ENCODE data around the gene ZNF407.
"Not testable (repeated sequence)": the region's sequence is repeated elsewhere in the genome, so short reads cannot be mapped to it uniquely, and the experiment has no call there.

ZNF407 gene

GRCh38 chr18:74933930-74934329, 336.3 kb downstream of the ZNF407 start:
- no peak for ATAC-seq

DNA sequence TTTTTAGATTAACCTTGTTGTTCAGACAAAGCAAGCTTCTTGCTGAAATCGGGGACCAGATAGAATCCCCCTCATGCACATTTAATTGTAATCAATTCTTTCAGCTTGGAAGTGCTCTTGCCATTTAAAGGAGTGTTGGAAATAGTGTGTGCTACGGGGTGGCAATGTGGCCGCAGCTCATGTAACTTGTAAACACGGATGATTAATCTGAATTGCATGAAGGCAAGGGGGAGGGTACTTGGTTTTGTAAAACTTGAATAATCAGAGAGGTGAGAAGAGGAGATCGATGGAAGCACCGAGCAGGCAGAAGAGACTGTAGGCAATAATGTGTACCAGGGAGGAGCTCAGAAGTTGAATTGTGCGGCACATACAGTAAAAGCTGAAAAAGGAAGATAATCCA, 337.8 kb downstream of the ZNF407 start:
- DNase-seq (no peak), ATAC-seq (no peak)

More at GRCh38 chr18:74933930-74934329, 336.3 kb downstream of the ZNF407 start:
- DNase-seq = no peak

GRCh38 chr18:74936343-74936742, 338.7 kb downstream of the ZNF407 start:
- DNase-seq = no peak
- no peak for ATAC-seq

GRCh38 chr18:74937291-74937690, 339.6 kb downstream of the ZNF407 start:
- no peak for DNase-seq
- ATAC-seq = no peak

GRCh38 chr18:74940856-74941255, 343.2 kb downstream of the ZNF407 start:
- ATAC-seq = no peak

DNA sequence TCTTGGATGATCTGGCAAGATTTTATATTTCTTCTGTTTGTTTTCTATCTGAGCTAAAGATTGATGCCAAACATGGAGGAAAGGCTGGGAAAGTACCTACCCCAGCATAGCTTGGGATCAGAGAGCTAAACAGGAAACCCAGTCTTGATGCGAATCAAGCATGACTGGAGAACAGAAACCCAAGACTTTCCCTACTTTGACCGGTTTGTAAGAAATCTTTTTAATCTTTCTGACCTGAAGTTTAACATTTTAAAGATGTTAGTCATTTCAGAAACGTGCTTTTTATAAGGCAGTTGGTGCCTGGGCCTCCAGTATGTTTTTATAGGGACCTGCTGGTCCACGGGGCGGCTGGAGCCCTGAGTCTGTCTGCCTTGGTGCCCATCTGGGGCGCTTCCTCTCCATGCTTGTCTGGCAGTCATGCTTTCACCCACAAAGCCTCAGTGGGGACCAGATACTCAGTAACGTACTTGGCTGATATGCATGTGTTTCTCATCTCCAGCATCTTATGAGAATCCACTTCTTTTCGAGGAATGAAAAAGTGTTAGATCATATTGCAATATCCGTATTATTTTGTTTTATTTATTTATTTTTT, 344.7 kb downstream of the ZNF407 start:
- DNase-seq (no peak), ATAC-seq (no peak)

More at GRCh38 chr18:74940856-74941255, 343.2 kb downstream of the ZNF407 start:
- no peak for DNase-seq

- DNase-seq (no peak), ATAC-seq (no peak)
These were observed 347.0 kb downstream of the ZNF407 start for GRCh38 chr18:74944676-74945075.

GRCh38 chr18:74945774-74946545, 348.3 kb downstream of the ZNF407 start:
- no peak for DNase-seq
- ATAC-seq = no peak

DNA sequence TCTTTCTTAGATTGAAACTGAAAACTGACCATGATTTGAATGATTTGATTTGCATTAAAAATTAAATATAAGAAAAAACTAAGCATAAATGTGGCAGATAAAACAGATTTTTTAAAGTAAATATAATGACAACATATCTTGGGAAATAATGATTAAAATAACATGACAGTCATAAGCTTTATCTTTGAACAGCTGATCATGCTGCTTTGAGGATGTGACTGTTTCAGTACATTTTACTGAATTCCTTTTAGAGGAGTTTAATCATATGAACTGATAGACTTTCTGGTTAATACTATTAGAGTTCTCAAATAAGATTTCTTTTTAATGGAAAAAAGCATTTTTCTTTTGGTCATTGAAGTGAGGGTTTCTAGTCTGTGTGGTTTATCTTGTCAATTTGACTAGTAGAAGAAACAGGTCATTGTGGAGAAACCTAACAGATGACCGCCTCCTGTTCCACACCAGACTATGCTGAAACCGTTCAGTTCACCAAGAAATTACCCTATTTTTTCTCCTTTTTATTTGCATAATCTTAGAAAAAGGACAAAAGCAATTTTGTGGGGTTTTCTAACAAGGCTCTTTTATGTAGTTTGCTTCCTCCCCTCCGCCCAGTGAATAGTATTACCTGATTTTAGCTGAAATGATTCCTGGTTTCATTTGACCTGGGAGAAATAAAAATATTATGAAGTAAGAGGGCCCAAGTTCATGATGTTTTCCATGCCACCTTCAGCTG, 349.1 kb downstream of the ZNF407 start:
- ATAC-seq = no peak
- DNase-seq = no peak

GRCh38 chr18:74947417-74947816, 349.7 kb downstream of the ZNF407 start:
- ATAC-seq (no peak), DNase-seq (no peak)

- no peak for DNase-seq
These were observed 350.2 kb downstream of the ZNF407 start for GRCh38 chr18:74947875-74948274.

GRCh38 chr18:74949611-74950010, 351.9 kb downstream of the ZNF407 start:
- DNase-seq (no peak), ATAC-seq (no peak)

More at GRCh38 chr18:74947875-74948274, 350.2 kb downstream of the ZNF407 start:
- ATAC-seq = no peak

- ATAC-seq (no peak), DNase-seq (no peak)
These were observed 352.8 kb downstream of the ZNF407 start for GRCh38 chr18:74950479-74950878.

GRCh38 chr18:74951165-74951760, 353.6 kb downstream of the ZNF407 start:
- DNase-seq = no peak
- ATAC-seq = no peak

- DNase-seq (no peak), ATAC-seq (no peak)
These were observed 360.0 kb downstream of the ZNF407 start for GRCh38 chr18:74957588-74958224.

DNA sequence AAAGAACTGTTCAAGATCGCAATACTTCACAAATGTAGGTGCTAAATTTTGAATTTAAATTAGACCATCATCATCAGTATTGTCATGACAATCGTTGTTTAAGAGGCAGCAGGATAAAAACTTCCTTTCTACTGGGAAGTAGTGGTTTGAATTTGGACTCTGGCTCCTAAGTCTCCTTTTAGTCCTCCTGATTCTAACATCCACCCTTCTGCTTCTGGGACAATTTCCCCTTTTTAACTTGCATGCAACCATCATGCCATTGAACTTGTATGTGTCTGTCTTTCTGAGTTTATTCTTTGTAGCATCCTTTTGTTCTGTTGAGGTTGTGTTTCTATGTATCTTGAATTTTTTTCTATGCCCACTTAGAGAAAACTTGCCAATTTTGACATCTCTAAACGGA, 361.5 kb downstream of the ZNF407 start:
- DNase-seq = no peak
- ATAC-seq = no peak

DNA sequence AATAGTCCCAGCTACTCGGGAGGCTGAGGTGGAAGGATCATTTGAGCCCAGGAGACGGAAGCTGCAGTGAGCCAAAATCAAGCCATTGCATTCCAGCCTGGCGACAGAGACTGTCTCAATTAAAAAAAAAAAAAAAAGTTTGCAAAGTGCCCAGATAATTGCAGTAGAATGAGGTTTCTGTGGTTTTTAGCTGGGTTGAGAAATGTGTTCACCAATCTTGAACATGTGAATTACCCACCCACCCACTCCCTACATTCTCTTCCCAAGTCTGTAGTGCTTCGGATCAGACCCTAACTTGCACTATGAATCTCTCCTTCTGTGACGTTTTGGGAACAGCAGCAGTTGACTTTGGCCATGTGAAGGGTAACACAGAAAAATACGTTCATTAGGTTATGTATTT, 363.9 kb downstream of the ZNF407 start:
- ATAC-seq (no peak), DNase-seq (no peak)

- DNase-seq (no peak), ATAC-seq (no peak)
These were observed 366.3 kb downstream of the ZNF407 start for GRCh38 chr18:74963820-74964446.

GRCh38 chr18:74965682-74966081, 368.0 kb downstream of the ZNF407 start:
- no peak for DNase-seq
- ATAC-seq = no peak

- ATAC-seq (no peak), DNase-seq (no peak)
These were observed 369.8 kb downstream of the ZNF407 start for GRCh38 chr18:74967438-74967837.

- ATAC-seq (no peak), DNase-seq (no peak)
These were observed 370.3 kb downstream of the ZNF407 start for GRCh38 chr18:74967979-74968378.

DNA sequence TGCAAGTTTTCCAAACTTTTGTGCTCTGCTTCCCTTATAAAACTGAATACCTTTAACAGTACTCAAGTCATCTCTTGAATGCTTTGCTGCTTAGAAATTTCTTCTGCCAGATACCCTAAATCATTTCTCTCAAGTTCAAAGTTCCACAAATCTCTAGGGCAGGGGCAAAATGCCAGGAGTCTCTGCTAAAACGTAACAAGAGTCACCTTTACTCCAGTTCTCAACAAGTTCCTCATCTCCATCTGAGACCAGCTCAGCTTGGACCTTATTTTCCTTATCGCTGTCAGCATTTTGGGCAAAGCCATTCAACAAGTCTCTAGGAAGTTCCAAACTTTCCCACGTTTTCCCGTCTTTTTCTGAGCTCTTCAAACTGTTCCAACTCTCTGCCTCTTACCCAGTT, 373.7 kb downstream of the ZNF407 start:
- ATAC-seq, DNase-seq: not testable (repeated sequence)
